Activated CD8-positive, alpha-beta memory T cell treated with anti-CD3 and anti-CD28 coated beads, Interleukin-2, amount 50 U/mL, for 24 hours (primary cell): Measurements from ENCODE around the gene PHYKPL.
A peak's percentile ranks its signal among the peaks of the same experiment; 100 is the strongest.
"Not testable (repeated sequence)": the region's sequence is repeated elsewhere in the genome, so short reads cannot be mapped to it uniquely, and the experiment has no call there.

Experiments used
- DNase-seq: peaks from one replicate; pipeline ENCODE4 v3.0.0-alpha.2; 2020; ENCODE audit errors: extremely low read depth

The PHYKPL gene

GRCh38 chr5:178207183-178207916, 25.3 kb downstream of the PHYKPL start:
- DNase-seq, result no peak

GRCh38 chr5:178206166-178207101, 26.2 kb downstream of the PHYKPL start:
- DNase-seq, result no peak

GRCh38 chr5:178205749-178206047, 26.9 kb downstream of the PHYKPL start:
- DNase-seq, result no peak

GRCh38 chr5:178204935-178205748, 27.5 kb downstream of the PHYKPL start:
- DNase-seq, result peak; percentile 41

- peak; percentile 88 for DNase-seq
Measured at GRCh38 chr5:178204182-178204934, 28.2 kb downstream of the PHYKPL start, which contains the start of gene HNRNPAB. Gene HNRNPAB (plus strand): TSS chr5:178204533. CDS start chr5:178204838, 305 bp downstream.

GRCh38 chr5:178203670-178204181, 28.9 kb downstream of the PHYKPL start:
- DNase-seq, result no peak

- no peak for DNase-seq
Measured at GRCh38 chr5:178202541-178202940, 30.1 kb downstream of the PHYKPL start.

GRCh38 chr5:178201927-178202235, 30.7 kb downstream of the PHYKPL start:
- no peak for DNase-seq

- no peak for DNase-seq
Measured at GRCh38 chr5:178201221-178201926, 31.2 kb downstream of the PHYKPL start.

GRCh38 chr5:178199581-178200434, 32.8 kb downstream of the PHYKPL start:
- no peak for DNase-seq

GRCh38 chr5:178198706-178199105, 33.9 kb downstream of the PHYKPL start:
- no peak for DNase-seq

- DNase-seq, result not testable (repeated sequence)
Measured at GRCh38 chr5:178198151-178198550, 34.5 kb downstream of the PHYKPL start.

GRCh38 chr5:178196986-178197385, 35.6 kb downstream of the PHYKPL start:
- no peak for DNase-seq

- DNase-seq, result no peak
Measured at GRCh38 chr5:178196281-178196812, 36.3 kb downstream of the PHYKPL start.

GRCh38 chr5:178194026-178194425, 38.6 kb downstream of the PHYKPL start:
- no peak for DNase-seq

GRCh38 chr5:178193251-178193809, 39.3 kb downstream of the PHYKPL start:
- DNase-seq, result no peak

GRCh38 chr5:178192787-178193186, 39.8 kb downstream of the PHYKPL start:
- no peak for DNase-seq

- no peak for DNase-seq
Measured at GRCh38 chr5:178192244-178192643, 40.4 kb downstream of the PHYKPL start.

GRCh38 chr5:178191661-178192060, 40.9 kb downstream of the PHYKPL start:
- no peak for DNase-seq
